ENCODE results near the gene AFF2.
"Not testable (repeated sequence)": the region's sequence is repeated elsewhere in the genome, so short reads cannot be mapped to it uniquely, and the experiment has no call there.

Gene AFF2

GRCh38 chrX:148871422-148872160, 371.2 kb downstream of the AFF2 start:
- no peak for DNase-seq

- no peak for DNase-seq
Measured at GRCh38 chrX:148872161-148872535, 371.7 kb downstream of the AFF2 start.

DNA sequence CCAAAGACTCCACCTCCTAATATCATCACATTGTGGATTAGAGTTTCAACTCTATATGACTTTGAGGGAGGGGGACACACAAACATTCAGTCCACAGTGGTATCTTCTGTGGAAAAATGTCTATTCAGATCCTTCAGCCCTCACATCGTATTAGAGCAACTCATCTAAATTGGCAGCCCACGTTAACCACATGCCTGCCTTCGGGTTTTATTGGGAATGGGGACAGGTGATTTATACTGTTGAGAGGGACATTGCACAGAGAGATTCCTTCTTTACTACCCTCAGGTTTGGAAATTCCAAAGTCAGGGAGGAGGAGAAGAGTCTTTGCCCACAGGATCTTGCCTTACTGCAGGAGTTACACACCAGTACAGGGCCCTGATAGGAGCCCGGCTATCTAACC, 372.5 kb downstream of the AFF2 start:
- no peak for DNase-seq

GRCh38 chrX:148874636-148875246, 374.3 kb downstream of the AFF2 start:
- DNase-seq: no peak

DNA sequence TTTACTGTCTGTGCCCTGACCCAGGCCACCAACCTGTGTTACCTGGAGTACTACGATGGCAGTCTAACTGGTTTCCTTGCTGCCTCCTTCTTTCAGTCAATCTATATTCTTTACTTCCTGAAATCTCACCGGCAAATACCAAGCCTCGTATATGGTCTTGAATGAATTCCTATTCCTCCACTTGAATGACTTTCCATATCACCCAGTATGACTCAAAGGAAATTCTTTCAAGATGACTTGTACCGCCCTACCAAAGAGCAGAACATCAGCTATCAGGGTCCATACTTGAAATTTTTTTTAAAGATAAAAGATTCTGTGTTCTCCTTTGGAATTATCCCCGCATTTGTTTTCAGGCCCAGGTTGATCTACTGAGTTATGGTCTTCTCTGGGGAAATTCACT, 378.0 kb downstream of the AFF2 start:
- no peak for DNase-seq

DNA sequence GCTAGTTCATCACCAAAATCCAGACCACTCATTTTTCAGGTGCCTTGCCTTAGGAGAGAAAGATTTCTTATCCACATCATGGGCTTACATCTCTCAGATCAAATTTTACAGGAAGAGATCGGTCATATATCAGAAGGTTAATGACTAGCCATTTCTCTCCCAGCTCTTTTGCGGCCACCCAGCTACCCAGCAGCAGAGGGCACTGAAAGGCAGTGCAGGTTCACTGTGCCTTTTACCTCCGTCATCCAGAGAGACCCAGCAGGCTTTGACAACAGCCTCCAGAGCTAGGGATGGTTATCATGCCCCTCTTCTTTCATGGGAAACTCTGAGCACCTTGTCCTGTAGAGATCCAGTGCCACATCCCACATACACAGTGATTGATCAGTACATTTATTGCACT, 384.8 kb downstream of the AFF2 start:
- no peak for DNase-seq

GRCh38 chrX:148893395-148893794, 393.0 kb downstream of the AFF2 start:
- no peak for DNase-seq

DNA sequence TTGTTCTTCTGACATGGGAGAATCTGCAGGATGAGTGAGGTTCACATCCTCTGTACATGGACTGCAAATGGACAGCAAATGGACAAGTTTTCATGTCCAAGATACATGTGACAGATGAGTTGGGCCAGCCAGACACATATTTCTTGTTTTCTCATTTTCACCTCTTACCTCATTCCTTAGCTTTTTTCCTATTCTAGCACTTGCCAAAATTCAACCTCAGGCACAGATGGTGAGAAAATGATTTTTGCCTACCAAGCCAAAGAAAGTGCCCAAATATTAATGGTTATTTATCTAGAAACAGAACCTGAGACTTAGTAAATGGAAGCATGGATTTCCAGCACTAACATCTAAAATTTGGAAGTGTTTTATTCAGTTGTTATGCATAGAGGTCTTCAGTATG, 402.2 kb downstream of the AFF2 start:
- DNase-seq: no peak

DNA sequence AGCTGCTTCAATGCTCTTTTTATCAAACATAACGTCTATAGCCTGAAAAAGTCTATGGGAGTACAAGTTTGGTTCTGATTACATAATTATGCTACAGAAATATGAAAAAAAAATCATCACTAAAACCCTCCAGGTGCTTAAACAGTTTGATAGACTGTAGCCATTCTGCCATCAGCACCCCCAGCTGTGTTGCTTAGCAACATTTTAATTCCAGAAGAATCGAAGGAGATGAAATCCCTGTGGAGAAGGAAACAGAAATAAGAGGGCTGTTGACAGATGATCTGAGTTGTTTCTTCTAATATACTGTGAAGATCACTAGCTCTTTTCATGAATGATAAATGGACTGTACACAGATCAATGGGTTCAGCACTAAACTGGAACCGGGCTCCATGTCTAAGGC, 402.8 kb downstream of the AFF2 start:
- DNase-seq: no peak

- DNase-seq: no peak
Measured at GRCh38 chrX:148904421-148905111, 404.1 kb downstream of the AFF2 start.

DNA sequence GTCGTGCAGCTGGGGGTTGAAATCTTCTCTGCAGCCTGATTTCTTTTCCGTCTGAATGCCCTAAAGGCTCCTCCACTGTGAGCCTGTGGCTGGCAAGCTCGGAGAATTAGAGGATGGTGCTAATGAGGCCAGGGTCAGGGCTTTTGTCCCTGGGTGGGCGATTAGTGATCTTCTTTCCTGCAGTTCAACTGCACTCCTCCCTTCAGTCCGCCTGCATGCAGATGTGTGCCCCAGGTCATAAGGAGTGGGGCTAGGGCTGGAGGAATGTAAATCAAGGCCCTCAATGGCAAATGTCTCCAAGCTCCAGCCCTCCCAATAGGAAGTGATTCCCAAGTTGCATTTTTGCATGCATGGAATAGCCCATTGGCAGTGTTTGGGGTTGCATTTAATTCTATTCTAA, 405.0 kb downstream of the AFF2 start:
- DNase-seq: no peak

DNA sequence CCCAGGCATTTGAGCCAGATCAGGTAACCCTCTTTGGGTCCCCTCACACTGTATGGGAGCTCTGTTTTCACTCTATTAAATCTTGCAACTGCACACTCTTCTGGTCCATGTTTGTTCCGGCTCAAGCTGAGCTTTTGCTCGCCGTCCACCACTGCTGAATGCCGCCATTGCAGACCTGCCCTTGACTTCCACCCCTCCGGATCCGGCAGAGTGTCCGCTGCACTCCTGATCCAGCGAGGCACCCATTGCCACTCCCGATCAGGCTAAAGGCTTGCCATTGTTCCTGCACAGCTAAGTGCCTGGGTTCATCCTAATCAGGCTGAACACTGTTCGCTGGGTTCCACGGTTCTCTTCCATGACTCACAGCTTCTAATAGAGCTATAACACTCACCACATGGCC, 406.2 kb downstream of the AFF2 start:
- DNase-seq: not testable (repeated sequence)

DNA sequence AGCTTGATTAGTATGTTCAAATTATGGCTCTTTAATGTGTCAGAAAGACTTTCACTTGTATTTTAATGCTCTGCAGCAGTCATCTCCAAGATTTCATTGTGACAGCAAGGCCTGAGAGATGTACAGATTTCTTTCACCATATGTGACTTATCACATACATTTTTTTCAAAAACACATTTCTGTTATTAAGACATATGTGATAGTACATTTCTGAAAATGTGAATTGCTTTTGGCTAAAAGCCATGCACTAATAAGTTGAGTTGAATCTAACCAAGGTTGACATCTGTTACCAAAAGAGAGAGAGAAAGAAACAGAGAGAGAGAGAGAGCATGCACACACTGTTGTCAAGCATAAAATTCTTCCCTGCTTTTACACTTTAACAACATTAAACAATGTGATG, 409.3 kb downstream of the AFF2 start:
- DNase-seq: no peak

DNA sequence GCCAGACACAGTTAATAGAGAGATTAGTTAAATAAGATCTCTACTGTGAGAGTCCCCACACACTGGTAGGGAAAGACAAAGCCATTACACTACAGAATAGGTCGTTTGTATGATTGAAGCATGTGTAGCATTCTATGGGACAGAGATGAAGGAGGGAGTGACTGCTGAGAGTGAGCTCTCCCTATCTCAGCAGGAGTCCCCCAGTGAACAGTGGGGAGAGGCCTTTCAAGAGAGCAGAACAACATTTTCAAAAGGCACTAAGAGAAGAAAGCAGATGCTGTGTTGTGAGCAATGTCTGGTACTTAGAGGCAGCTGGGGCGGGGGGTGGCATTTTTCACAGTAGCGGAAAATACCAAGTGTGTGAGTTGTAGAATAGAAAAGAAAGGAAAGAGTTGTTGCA, 413.6 kb downstream of the AFF2 start:
- DNase-seq: no peak

GRCh38 chrX:148914783-148915182, 414.4 kb downstream of the AFF2 start:
- DNase-seq: no peak

DNA sequence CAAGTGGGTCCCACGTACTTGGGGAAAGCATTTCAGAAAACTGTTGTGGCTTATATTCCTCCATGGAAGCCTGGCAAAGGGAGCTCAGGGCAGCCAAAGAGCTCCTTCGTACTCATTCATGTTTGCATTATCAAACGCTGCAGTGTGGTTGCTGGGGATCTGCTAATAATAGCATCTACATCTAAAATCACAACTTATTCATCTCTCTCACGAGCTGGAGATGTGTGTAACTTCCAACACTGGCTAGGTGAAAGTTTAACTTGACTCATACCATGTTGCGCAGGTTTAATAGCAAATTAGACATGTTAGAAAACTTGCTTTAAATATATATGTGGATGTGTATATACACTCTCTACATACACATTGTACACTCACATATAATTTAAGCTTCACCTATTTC, 415.1 kb downstream of the AFF2 start:
- no peak for DNase-seq

- no peak for DNase-seq
Measured at GRCh38 chrX:148917441-148917840, 417.0 kb downstream of the AFF2 start.

DNA sequence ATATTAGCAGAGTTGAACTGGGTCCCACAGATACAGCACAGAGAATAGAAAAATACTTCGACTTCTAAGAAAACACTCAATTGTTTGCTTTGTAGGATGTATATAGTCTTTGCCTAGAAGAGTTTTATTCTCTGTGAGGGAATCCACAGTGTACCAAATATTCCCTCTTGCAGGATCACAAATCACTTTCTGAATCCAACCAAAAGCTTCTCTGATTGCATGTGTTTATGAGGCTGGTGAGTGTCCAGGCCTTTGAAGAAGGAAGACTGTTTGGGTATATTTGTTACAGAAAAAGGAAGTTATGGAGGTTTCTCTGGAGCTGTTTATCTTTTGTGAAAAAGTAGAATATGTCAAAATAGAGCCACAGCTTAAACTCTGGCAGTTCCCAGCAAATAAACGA, 423.2 kb downstream of the AFF2 start:
- DNase-seq: no peak

DNA sequence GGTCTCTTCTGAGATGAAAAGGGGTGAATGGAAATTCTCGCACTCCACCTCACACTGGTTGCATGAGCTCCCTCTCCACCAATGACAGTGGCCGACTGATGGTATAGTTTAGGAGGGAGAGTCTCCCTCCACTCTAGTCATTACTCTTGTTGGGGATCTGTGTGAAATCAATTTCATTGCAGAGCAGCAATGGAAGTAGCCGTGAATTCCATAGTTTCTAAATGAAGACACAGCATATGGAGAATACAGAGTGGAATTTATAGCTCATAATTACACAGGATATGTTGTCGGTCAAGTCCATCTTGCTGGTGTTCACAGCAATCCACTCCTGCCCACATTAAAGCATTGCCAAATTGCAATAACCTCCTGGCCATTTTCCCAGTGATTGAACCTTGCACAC, 426.0 kb downstream of the AFF2 start:
- no peak for DNase-seq

DNA sequence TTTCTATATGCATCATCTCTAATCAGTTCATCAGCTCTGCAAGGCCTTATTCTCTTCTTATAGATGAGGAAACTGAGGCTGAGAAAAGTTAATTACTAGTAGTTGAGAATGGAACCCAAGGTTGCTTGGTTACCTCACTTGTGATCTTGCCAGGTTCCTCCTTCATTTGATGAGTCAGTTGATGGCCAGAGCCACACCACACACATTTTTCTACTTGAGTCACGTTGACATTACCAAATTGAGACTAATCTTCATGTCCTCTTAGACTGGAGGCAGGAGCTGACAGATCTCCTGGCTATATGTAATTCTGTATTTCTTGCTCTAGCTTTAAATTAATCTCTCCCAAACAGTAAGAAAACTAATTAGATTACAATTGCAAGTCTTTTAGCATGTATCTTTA, 428.4 kb downstream of the AFF2 start:
- no peak for DNase-seq

DNA sequence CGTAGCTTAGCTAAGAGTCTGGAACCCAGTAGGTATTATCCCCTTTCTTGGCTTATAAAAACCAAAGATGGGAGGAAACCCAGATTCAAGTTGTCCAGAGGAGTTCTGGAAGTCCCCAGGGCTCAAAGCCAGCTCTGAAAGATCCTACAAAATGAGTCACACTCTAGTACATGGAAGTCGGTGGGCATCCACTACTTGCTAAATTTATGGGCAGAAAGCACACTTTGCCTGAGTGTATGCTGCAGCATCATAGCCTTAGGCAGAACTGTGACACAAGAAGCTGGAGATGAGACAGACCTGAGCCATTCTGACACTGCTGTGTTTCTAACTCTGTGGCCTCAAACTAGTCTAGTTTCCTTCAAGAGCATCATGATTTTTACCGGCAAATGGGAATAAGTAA, 429.3 kb downstream of the AFF2 start:
- DNase-seq: no peak

GRCh38 chrX:148930206-148930729, 429.9 kb downstream of the AFF2 start:
- DNase-seq: no peak

DNA sequence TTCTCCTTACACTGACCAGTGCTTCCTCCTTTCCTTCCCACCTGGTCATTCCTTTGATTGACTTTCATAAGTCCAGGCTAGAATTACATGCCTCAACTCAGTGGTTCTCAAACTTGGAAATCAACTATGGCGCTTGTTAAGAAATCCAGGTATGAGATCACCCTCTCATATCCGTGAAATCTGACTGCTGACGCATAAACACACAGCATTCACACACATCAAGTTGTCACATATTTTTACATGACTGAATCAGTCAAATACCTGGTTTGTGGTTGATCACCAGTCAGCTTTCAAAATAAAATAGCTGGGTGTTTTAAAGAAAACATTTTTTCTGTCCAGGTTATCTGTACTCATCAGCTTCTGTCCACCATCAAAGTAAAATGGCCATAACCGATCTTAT, 433.5 kb downstream of the AFF2 start:
- DNase-seq: no peak

GRCh38 chrX:148938348-148938747, 437.9 kb downstream of the AFF2 start:
- DNase-seq: no peak

All from stimulated activated CD4-positive, alpha-beta T cell treated with anti-CD3 and anti-CD28 coated beads, Interleukin-12 subunit alpha, Interleukin-12 subunit beta, amount 100 ng/mL, for 4 hours (primary cell).